NCI-H2171 (cell line): ENCODE measurements around the gene FYN.
"Not testable (repeated sequence)": the region's sequence is repeated elsewhere in the genome, so short reads cannot be mapped to it uniquely, and the experiment has no call there.

ENCODE experiments used
- DNase-seq: peaks from one replicate; lab custom pipeline; 2025; lab: John Stamatoyannopoulos, UW

FYN gene

DNA sequence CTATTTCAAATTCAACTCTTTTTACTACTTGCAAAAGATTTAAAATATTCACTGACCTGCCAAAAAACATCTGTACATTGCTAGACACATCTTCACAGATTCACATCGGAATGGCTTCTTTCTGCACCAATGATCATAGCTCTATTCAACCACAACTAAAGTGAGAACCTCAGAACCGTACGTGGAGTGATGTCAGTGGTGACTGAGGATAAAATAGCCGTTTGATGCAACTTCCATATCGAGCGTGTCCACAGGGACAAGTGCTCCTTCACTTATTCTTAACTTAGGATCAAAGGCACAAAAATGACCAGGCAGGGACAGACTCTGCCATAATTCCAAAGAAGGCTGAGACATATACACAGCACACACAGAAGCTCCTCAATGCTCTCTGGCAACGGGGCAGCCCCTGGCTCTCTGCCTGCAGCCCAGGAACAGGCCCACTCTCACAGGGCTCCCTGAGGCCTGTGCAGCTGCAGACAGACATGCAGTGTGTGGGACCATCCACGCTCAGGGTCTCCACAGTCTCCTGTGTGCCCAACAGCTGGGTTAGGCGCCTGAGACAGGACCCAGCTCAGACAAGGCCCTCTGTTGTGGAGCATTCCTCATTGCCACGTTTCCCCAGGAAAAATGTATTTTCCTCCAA lies 22.8 kb downstream of the FYN start:
- no peak for DNase-seq

DNA sequence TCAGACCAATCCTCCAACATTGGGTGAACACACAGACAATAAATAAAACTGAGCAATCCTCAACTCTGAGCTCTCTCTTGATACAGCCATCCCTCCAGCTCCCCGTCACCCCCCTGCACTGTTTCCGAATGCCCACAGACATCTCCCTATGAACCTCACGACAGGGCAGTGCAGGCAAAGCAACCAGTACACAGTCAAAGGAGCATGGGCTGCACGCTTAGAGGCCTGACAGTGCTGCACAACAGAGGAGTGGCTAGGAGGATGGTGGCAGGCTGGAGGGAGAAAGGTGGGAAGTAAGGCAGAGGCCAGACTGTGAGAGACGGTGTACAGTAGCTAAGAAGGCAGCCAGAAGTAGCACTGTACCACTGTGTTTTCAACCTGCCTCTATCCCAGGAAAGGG lies 24.0 kb downstream of the FYN start:
- DNase-seq: no peak

DNA sequence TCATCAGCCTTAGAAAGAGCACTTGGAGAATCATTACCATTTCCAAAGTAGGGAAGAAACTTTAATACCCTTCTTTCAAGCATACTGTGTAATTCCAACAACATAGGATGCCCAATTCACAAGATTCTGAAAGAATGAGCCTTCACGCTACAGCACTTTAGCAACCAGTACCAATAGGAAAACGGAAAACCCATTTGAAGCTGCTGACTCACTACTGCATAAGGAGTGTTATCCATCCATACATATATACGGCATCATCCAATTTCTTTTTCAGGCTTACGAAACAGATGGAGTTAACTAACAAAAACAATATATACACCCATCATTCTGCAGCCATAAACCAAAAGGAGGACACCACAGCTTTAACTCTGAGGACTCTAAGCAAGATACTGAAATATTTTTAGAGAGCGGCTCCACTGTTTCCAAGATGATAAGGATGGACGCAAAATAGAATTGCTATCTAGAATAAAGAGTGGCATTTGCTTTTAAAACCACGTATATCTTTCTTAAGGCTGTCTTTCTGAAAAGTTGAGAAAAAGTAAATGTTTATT lies 24.9 kb downstream of the FYN start:
- no peak for DNase-seq

DNA sequence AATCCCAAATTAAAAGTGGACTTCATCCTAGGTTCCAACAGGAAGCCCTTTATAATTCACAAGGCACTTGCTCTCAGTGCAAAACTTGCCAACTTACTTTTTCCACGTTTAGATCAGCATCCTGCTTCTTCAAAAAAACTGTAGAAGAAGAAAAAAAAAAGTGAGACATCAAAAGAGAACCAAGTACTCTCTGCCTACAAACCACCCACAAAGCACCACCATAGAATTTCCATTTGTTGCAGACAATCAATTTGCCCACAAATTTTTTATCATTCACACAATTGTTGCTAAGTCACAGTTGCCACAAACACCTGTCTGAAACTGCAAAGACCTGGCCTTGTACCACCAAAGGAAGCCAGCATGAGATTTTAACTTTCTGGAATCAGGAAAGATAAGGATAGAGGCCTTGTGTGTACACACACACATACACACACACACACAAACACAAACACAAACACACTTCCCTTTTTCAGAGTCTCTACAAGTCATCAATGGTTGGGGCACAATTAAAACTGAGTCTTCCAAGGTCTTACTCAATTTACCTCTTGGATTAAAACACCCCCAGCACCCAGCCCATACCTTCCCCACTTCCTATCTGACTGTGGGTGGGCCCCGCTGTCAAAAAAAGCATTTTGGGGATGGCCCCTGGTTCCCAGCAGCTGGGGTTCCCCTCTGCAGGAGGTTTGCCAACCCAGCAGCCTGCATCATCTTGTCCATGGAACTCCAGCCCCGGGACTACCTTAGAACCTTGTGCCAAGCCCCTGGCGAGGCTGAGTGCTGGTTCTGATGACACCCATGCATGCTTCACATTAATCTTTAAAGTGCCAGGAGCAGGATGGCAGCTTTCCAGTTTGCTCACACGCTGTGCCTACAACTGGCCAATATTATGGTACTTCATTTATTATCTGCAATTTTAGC lies 26.5 kb downstream of the FYN start:
- no peak for DNase-seq

GRCh38 chr6:111846066-111846465 lies 27.2 kb downstream of the FYN start:
- DNase-seq: no peak

DNA sequence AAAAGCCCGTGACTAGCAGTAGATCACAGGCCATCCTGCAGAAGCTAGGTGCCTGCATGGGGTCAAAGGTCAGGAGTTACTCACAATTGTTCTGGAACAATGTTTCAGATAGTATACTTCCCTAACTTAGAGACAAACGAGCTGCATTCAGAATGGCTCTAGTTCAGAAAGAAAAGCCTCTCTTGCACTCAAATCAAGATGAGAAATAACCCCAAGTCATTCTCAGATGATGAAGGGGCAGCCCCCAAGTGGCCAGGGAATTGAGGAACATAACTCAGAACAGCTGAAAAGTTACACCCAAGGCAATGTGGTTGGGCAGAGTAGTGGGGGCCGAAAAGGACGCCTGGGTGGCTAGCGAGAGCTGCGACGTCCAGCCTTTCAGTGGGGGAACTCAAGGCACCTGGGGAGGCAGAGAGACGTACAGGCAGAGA lies 27.8 kb downstream of the FYN start:
- no peak for DNase-seq

DNA sequence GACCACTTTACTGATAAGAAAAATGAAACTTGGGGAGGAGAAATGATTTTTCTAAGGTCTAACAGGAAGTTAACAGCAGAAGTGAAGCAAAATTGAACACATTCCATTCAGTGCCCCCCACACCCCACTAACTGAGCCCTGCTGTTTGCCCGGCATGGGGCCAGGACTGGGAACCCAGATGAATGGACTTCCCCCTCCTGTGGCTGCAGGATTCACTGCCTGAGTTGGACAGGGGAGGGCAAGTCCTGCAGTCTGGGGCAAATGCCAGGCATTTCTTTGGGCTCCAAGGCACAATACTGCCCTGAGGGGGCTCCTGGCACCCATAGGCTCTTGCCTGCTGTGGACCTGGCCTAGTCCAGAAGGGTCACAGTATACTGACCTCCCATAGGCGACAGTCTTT lies 28.3 kb downstream of the FYN start:
- no peak for DNase-seq

- DNase-seq: no peak
Observed at GRCh38 chr6:111844376-111844775, 28.9 kb downstream of the FYN start.

DNA sequence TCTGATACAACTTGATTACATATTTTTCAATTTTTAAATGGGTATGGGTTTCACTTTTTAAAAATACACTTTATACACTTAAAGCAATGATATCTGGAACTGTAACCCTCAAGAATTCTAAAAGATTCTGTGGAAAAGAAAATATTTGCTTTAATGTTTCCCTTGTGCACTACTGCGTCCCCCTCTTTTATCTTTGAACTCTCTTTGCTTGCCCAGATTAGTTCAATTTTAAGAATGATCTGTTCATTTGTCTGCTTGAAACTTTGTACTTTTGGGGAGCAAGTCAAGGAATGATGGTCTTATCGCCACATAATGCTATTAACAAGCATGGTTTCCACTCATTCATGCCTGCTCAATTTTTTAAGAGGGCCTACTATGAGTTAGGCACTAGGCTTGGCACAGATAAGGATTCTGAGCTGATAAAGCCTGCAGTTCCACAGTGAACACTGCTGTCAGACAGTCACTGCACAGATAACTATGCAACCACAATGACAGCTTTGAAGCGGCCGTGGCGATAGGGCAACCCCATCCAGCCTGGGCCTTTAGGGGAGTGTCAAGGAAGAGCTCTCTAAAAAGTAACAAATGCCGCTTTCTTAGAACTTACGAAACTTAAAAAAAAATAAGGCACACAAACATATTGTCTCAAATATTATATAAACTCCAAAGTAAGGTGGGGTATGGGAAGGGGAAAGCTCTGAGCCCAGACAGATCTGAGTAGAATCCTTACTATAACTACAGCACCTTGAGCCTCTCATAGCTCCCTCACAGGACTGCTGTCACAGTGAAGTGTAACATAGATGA lies 29.7 kb downstream of the FYN start:
- no peak for DNase-seq

- no peak for DNase-seq
Observed at GRCh38 chr6:111842891-111843290, 30.4 kb downstream of the FYN start.

DNA sequence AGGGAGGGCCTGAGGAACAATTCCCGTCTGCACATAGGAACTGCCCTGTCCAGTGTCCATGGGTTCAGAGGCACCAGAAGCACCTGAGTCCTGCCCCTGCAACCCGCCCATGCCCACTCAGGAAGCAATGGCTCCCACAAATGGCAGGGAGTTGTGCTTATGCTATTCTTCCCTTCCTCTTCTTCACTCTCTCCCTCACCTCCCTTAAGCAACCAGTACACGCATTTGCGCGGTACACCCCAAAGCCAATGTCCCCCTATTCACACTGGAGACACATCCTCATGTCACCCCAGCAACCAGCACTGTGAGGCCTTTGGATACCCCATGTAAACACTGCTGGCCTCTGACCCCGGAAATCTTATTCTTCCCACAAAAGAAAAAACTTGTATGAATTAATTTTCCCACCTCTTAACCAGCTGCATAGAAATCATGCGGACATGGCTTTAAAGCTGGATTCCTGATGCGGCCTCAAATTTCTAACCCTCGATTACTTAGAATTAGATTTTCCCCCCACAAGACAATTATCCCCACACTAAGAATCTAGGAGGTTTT lies 30.9 kb downstream of the FYN start:
- DNase-seq: no peak

DNA sequence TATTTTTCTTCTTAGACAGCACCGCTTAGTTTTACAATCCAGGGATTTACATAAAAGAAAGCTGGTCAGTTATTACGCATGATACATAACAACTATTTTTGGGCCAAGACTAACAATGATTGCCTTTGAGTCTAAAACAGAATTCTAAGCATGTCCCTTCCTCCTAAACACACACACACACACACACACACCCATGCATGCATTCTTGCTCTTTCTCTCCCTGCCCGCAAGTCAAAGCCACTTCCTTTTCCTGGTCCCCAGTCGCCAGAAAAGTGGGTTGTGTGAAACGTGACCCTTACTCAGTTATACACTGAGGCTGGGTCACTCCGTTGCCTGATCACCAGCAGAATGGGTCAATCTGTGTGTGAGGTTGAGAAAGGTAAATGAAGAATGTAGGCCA lies 31.4 kb downstream of the FYN start:
- no peak for DNase-seq

GRCh38 chr6:111840803-111841202 lies 32.4 kb downstream of the FYN start:
- no peak for DNase-seq

GRCh38 chr6:111838749-111839484 lies 34.3 kb downstream of the FYN start:
- no peak for DNase-seq

- DNase-seq: no peak
Observed at GRCh38 chr6:111837641-111838500, 35.4 kb downstream of the FYN start.

- no peak for DNase-seq
Observed at GRCh38 chr6:111837007-111837406, 36.2 kb downstream of the FYN start.

DNA sequence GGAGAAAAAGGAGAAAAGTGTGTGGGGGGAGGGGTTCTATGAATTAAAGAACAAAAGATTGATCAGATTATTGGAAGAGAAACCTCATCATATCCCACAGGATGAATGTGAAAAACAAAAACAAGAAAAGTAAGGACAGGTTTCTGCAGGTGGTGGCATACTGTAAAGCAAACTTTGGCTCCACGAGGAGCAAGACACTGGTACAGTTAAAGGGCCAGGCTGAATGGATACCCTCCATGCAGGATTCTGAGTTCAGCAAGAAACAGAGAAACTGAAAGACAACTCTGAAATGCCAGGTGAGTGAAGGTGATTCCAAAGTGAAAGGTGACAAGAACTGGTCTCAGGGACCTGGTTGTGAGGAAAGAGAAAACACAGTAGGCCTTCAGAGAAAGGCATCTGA lies 37.4 kb downstream of the FYN start:
- DNase-seq: no peak

GRCh38 chr6:111835398-111835797 lies 37.9 kb downstream of the FYN start:
- not testable (repeated sequence) for DNase-seq

DNA sequence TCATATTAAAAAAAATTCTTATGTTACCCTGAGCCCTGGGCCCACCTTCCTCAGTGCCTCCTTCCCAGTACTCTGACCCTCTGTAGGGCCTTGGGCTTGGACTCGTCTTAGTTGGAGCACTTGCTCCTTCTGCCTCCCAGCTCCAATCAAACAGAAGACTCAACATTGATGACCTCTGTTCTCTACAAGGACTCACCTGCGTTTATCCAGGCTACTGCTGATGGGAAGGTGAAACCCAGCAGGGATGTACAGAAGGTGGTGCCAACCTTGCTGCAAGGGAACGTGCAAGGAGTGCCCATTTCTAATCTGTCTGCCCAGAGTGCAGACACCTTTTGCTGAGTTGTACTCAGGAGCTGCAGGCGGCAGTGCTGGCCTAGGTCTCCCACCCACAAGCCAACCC lies 38.9 kb downstream of the FYN start:
- DNase-seq: no peak

GRCh38 chr6:111832833-111833418 lies 40.3 kb downstream of the FYN start:
- no peak for DNase-seq
